ENCODE measurements around the gene COL27A1.
"Not testable (repeated sequence)": the region's sequence is repeated elsewhere in the genome, so short reads cannot be mapped to it uniquely, and the experiment has no call there.

The COL27A1 gene

DNA sequence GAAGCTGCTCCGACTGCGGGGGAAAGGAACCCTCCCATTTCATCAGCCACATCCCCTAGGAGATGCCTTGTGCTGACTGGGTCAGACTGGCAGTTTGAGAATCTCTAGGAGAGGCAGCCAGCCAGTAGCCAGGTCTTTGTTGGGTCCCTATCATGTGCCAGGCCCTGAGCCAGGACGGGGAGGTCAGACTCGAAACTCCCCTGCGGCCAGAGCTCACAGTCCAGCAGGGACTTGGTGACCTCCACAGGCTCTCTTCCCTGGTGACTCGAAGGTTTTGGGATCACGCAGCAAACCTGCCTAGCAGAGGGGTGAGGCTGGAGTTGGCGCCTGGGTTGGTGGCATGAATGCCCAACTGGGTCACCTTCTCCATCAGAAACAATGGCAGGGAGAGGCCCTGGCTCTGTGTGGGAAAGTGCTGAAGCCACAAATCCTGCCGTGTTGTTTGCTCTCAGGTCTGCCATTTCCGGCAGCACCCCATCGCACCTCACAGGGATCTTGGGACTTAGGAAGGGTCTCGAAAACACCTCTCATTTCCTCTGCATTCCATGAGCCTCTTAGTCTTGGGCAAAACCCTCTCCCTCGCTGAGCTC, 153.1 kb downstream of the COL27A1 start:
- no peak for DNase-seq (ENCODE audit: low spot score)

- DNase-seq (ENCODE audit: low spot score) = no peak
Measured at GRCh38 chr9:114309096-114309495, 153.8 kb downstream of the COL27A1 start.

DNA sequence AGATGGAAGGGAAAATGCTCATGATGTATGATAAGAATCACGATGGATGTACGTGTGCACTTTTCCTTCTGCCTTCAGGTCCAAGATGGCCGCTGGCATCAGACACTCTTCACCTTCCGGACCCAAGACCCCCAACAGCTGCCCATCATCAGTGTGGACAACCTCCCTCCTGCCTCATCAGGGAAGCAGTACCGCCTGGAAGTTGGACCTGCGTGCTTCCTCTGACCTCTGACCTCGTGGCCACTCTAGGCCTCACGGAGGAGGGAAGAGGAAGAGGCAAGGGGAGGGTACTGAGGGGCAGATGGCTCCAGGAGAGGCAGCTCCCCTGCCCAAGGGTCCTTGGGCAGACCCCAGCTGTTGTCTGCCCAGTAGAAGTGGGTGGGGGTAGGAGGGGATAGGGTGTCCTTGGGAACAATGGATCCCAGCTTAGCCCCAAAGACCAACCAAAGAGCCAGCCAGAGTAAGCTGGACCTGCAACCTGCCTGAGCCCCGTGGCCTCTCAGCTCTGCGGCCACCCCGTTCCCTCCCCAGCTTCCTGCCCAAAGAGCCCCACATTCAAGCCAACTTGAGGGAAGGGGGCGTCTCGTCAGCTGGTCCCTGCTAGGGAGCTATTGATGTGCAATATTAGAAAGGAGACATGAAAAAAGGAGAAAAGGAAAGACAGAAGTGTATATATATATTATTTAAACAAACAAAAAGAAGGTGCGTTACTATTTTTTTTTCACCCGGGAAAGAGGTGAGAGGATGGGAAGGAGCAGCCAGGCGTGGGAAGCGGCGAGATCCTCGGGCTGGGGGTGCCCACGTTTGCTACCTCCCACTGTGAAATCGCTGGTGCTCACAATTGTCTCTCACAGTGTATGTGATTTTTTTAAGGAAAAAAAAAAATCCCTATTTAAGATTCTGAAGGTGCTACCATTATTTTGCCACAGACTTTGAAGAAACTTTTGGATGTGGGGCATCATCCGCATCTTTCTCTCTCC, 155.4 kb downstream of the COL27A1 start:
- DNase-seq (ENCODE audit: low spot score) = no peak

- no peak for DNase-seq (ENCODE audit: low spot score)
Measured at GRCh38 chr9:114311571-114312512, 156.5 kb downstream of the COL27A1 start.

DNA sequence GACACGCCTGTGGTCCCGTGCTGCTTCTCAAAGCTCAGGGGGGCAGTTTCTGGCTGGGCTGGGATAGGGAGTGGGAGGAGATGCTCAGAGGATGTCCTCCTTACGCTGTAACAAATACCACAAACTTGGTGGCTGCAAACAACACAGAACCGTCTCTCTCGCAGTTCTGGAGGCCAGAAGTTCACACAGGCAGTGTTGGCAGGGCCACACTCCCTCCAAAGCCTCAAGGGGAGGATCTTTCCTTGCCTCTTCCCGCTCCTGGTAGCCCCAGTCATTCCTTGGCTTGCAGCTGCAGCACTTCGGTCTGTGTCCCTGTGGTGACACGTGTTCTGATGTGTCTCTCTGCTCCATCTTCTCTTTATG, 157.2 kb downstream of the COL27A1 start:
- no peak for DNase-seq (ENCODE audit: low spot score)

DNA sequence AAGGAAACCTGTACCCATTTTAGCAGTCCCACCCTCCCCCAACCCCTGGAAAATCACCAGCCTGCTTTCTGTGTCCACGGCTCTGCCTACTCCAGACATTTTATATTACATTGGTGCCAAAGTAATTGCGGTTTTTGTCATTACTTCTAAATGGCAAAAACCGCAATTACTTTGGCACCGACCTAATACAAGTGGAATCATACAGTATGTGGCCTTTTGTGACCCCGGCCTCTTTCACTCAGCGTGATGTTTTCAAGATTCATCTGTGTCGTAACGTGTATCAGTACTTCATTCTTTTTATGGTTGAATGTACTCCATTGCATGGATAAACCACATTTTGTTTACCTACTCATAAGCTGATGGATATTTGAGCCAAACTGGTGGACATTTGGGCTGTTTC, 157.8 kb downstream of the COL27A1 start:
- no peak for DNase-seq (ENCODE audit: low spot score)

DNA sequence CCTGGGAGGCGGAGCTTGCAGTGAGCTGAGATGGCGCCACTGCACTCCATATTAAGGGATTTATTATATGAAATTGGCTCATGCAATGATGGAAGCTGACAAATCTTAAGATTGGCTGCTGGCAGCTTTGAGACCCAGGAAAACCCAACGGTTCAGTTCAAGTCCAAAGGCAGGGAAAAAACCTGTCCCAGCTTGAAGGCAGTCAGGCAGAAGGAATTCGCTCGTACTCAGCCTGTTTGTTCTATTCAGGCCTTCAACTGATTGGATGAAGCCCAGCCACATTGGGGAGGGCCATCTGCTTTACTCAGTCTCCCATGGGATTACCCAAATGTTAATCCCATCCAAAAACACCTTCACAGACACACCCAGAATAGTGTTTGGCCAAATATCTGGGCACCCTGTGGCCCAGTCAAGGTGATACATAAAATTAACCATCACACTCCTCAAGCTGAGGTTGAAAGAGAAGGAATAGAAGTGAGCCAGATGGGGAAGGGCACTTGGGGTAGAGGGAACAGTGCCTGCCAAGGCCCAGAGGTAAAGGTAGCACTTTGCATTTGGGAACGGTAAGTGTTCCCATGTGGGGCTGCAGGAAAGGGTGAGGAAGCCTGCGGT, 159.0 kb downstream of the COL27A1 start:
- DNase-seq (ENCODE audit: low spot score) = no peak

DNA sequence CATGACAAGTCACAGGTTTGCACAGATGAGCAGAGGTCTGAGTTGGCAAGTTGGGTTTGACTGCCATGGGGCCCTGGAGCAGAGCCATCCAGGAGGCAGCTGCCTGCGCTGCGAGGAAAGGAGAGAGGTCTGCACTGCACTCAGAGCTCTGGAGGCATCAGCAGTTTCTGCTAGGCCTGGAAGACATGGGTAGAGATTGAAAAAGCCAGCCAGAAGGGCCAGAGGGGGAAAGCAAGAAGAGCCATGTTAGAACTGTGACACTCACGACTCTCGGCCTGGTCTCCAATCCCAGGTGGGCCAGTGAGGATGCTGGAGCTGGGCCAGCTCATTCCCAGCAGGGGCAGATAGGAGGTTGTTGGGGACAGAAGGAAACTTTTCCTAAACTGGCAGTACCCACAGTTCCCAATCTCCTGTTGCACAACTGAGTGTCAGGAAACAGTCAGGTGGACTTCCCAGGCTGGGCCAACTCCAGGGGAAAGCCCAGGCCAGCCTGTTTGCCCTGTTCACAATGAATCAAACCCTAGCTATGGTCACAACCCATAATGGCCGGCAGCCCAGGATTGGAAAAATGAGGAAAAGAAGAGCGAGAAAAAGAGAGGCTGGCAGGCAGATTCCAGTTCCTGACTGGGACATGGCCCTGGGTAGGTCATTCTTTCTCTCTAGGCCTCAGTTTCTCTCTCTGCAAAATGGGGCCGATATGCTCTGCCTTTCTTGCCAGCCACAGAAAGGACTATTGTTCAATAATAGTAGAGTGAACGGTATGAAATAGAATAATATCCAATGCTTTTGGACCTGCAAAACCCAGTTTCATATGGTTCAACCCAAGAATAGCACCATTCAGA, 159.8 kb downstream of the COL27A1 start:
- no peak for DNase-seq (ENCODE audit: low spot score)

DNA sequence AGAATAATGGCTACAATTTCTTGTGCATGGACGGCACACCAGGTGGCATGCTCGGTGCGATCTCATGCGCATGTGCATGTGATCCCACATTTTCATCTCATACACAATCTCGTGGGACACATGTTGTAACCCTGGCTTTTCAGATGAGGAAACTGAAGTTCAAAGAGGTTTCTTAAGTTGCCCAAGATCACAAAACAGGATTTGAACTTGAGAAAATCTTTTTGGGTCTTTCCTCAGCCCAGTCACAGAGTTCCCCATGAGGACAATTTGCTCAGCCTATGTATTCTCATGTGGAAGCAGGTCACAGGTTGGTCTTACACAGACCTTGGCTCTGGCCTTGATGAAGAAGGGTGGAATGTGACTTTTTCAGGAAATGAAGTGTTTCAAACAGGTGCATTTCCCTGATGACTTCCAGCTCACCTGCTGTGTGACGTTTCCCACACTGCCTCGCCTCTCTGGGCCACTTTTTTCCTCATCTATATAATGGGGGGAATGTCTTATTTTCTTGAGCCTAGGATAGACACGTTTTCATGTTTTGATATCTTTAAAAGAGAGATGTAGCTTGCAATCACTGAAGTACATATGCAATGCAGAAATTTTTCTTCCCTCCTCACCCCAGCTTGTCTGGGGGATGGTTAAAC, 160.5 kb downstream of the COL27A1 start:
- no peak for DNase-seq (ENCODE audit: low spot score)

DNA sequence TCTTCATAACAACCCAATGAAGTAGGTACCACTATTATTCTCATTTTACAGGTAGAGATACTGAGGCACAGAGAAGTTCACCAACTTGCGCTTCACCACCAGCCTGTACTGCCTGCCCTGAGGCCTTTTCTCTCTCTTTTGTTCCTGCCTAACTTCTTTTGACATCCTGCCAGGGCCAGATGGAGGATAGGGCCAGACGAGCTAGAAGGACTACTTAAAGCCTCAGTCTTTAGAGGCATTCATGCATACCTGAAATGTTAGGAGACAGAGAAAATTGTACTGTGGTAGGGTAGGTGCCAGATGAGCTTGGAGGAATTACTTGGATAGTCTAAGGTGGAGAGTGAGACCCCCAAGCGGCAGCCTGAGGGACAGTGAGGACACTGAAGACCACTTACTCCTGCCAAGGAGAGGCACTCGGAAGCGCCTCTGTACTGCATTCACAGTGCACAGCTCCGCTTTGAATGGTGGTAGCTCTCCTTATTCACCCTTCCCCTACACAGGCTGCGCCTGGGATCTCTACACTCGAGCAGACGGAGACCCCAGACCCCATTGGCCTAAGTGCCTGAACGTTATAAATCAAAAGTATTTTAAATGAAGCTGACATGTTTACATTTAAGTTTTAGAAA, 161.4 kb downstream of the COL27A1 start:
- DNase-seq (ENCODE audit: low spot score) = no peak

- DNase-seq (ENCODE audit: low spot score) = no peak
Measured at GRCh38 chr9:114317665-114318357, 162.5 kb downstream of the COL27A1 start.

DNA sequence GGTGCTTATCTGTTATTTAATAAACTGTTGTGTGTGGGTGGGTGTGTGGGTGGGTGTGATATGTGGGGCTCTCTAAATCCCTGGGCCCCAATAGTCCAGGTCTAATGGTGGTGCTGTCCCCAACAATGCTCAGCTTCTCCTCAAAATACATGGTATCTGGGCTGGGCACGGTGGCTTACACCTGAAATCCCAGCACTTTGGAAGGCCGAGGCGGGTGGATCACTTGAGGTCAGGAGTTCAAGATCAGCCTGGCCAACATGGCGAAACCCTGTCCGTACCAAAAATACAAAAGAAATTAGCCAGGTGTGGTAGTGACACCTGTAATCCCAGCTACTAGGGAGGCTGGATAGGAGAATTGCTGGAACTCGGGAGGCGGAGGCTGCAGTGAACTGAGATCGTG, 163.1 kb downstream of the COL27A1 start:
- DNase-seq (ENCODE audit: low spot score) = no peak

GRCh38 chr9:114319147-114319546, 163.8 kb downstream of the COL27A1 start:
- DNase-seq (ENCODE audit: low spot score) = no peak

GRCh38 chr9:114320710-114321109, 165.4 kb downstream of the COL27A1 start:
- DNase-seq (ENCODE audit: low spot score) = not testable (repeated sequence)

DNA sequence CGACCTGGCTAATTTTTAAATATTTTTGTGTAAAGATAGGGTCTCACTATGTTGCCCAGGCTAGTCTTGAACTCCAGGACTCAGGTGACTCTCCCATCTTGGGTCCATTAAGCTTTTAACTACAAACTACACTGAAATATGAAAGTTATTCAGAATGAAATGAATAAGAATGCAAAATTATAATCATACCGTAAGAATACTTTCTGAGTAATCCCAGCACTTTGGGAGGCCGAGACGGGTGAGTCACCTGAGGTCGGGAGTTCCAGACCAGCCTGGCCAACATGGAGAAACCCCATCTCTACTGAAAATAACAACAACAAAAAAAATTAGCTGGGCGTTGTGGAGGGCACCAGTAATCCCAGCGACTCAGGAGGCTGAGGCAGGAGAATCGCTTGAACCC, 166.4 kb downstream of the COL27A1 start:
- no peak for DNase-seq (ENCODE audit: low spot score)

GRCh38 chr9:114322160-114322818, 167.0 kb downstream of the COL27A1 start:
- not testable (repeated sequence) for DNase-seq (ENCODE audit: low spot score)

- not testable (repeated sequence) for DNase-seq (ENCODE audit: low spot score)
Measured at GRCh38 chr9:114322831-114323531, 167.6 kb downstream of the COL27A1 start, which contains the start of gene ORM1. Gene ORM1 (plus strand): TSS chr9:114323098. CDS start chr9:114323134, 36 bp downstream.

GRCh38 chr9:114323849-114324248, 168.5 kb downstream of the COL27A1 start:
- DNase-seq (ENCODE audit: low spot score) = not testable (repeated sequence)
